GM19099 (cell line): Measurements from ENCODE around the gene EPHA8.

Experiments used
- POLR2A ChIP-seq: IDR thresholded peaks from 3 replicates; pipeline ENCODE4 v1.6.1; 2011; ENCODE audit warnings: low read depth; ENCODE audit not compliant: insufficient read length; ENCODE audit errors: extremely low read depth

The EPHA8 gene

DNA sequence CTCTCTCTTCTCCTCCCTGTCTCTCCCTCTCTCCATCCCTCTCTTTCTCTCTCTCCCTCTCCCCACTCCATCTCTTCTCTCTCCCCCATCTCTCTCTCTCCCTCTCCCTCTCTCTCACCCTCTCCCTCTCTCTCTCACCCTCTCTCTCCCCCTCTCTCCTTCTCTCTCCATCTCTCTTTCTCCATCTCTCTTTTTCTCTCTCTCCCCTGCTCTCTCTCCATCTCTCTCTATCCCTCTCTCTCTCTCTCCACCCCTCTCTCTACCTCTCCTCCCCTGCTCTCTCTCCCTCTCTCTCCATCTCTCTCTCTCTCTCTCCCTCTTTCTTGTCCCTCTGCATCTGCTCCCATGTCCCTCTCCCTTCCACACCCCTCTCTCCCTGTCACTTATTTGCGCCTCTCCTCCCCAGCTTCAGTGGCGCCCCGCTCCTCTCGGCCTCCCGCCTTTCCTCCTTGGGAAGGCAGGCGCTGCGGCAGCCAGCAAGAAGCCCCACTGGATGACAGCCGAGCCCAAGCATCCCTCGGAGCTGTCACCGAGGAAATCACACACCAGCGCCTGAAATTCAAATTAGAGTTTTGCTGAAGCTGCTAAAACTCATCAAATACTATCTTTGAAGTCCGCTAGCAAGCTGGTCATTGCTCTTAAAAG, 15.3 kb upstream of the EPHA8 start:
- TF ChIP-seq POLR2A = no peak

DNA sequence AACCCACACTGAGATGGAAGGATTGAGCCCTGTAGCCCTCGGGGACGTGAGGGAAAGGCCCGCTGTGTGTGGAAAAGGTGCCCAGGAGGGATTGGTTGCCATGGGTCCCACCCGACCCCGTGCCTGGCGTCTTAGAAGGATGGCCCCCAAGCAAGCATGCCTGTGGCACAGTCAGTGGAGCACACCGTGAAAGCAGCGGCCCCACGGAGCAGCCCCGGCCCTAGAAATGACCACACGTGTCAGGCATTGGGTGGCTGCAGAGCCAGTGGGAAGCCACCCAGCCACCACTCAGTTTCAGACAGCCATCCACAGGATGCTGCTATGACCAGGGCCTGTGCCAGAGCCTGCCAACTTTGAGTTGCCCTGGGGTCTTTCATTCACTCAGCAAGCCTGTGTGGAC, 13.3 kb upstream of the EPHA8 start:
- TF ChIP-seq POLR2A = no peak

DNA sequence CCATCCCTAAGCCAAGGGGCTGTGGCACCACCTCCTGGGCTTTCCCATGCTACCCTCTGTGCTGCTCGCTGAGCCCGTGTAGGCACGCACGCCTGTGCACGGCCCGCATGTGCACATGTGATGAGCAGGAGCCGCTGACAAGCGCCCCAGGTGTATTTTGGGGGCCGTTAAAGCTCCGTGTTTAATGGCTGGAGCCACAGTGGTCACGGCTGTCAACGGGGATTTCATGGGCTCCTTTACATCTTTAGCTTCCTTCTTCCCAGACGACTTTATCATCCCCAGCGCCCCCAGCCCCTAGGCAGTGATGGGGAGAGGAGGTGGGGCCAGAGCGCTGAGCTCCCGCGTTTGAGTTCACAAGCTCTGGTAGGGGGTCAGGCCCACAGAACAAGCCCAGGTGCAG, 11.7 kb upstream of the EPHA8 start:
- no peak for TF ChIP-seq POLR2A

DNA sequence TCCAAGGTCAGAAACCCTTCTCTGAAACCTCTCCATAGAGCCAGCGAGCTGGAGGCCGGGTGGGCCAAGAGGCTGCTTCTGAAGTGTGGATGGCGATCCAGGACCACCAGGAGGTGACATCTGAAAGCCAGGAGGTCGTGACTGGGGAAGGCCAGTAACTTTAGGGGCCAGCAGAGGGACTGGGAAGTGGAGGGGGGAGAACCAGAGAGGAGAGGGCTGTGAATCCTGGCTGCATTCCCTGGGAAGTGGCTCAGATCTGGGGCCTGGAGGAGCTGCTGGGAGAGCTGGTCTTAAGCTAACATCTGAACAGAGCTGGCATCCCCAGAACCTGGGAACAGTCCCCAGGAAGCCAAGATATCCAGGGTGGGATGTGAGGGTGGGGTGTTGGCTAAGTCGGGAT, 11.3 kb upstream of the EPHA8 start:
- no peak for TF ChIP-seq POLR2A

DNA sequence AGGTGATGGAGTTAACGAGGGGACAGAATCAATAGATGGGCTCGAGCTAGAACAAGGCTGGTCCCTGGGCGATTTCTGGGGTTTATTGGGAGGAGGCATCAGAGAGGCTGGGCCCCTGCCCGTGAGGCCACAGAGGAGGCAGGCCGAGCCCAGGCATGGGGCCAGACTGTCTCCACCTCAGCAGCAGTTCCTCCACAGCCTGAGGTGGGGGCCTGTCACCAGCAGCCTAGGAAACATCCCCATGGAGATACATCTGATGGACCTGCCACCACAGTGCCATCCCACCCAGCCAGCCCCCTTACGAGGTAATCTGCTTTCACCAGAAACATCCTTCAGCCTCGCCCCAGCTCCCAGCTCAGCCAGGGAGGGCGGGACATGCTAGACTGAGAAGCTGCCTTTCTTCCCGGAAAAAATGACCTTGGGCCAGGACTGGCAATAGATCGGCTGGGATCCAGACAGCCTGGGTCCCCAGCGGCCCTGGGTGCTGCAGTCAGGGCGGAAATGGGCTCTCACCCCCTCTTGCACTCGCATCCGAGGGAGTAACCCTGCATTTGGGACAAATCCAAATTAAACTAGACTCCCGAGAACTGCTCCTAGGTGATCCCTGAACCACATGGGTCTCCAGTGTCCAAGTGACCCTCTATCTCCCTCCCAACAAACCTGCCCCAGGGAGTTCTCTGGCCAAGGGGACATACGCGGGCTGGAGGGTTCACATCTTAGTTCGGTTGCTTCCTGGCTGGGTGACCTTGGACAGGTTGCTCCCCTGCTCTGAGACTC, 10.0 kb upstream of the EPHA8 start:
- TF ChIP-seq POLR2A = no peak

DNA sequence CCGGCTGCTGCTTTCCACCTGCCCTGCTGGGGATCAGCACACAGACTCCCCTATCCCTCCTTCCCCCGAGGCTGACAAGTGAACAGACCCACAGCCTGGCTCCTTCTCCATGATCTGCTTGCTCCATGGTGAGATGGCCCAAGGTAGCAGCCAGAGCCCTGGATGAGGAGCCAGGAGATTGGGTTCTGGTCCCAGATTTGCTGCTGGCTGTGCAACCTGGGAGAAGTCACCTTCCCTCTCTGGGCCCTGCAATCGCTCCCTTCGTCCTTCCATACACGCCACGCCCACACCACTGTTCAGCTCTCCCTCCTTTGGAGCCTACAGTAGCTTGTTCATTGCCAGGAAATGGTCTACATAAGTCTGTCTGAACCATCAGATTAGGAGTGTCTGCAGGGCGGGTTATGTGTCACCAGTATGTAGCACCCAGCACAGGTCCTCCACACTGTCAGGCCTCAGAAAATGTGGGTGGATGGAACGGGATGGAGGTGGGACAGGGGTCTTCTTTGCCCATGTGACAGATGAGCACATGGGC, 9.2 kb upstream of the EPHA8 start:
- TF ChIP-seq POLR2A = no peak

DNA sequence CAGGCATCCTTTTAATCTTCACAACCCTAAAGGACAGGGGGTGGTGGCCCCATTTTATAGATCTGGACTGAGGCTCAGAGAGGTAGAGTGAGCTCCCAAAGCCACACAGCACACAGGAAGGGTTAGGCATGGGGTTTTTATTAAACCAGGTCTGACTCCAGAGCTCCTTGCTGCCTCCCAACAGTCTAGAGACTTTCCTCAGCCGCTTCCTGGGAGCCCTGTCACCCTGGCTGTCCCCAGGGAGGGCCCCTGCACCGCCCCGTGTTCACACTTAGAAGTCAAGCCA, 8.0 kb upstream of the EPHA8 start:
- no peak for TF ChIP-seq POLR2A

DNA sequence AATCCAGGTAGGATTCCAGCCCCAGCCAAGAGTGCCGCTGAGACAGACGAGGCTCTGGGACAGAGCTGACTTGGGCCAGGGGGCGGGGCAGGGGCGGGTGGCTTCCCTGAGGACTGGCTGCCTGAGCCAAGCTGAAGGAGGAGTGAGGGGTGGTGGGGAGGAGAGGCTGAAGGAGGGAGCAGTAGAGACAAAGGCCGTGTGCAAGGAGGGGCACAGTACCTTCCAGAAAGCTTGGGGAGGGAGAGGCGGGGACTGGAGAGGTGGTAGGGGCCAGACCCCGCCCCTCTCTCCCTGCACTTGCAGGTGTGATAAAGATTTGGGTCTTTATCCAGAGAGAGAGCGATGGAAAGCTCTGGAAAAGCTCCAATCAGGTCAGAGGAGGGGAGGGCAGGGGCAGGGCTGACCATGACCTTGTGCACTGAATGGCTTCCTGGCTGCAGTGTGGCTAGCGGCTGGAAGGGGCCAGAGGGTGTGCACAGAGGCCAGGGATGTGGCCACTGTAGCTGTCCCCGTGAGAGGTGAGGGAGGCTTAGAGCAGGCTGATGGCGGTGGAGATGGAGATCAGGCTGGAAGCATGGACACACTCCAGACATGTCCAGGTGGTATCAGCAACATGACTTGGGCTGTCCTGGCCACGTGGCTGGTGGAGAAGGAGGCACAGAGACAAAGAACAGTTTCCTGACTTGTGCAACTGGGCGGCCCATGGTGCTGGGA, 6.7 kb upstream of the EPHA8 start:
- TF ChIP-seq POLR2A = no peak

DNA sequence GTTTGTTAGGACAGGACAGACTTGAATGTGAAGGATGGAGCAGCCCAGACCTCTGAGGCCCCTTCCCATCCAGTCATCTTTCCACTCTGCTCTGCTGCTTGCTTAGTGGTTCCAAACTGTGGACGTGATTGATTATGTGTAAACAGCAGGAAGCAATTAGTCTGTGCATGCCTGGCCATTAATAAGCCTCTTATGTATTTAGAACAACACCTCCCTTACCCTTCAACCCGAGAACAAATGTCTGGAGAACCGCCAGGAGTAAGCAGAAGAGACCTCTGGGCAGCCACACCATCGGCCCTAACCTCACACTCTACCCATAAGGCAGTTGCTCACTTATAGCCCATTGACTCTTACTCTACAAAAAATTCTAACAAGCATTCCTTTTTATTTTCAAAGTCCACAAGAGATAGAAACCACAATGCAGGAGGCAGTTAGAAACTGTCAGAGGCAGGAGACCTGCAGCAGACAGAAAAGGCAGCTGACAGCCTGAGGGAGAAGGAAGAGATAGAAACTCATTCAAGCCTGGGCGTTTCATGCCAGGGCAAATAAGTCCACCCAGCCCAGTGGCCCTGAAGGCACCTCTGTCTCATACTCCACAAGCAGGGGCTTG, 5.8 kb upstream of the EPHA8 start:
- no peak for TF ChIP-seq POLR2A

DNA sequence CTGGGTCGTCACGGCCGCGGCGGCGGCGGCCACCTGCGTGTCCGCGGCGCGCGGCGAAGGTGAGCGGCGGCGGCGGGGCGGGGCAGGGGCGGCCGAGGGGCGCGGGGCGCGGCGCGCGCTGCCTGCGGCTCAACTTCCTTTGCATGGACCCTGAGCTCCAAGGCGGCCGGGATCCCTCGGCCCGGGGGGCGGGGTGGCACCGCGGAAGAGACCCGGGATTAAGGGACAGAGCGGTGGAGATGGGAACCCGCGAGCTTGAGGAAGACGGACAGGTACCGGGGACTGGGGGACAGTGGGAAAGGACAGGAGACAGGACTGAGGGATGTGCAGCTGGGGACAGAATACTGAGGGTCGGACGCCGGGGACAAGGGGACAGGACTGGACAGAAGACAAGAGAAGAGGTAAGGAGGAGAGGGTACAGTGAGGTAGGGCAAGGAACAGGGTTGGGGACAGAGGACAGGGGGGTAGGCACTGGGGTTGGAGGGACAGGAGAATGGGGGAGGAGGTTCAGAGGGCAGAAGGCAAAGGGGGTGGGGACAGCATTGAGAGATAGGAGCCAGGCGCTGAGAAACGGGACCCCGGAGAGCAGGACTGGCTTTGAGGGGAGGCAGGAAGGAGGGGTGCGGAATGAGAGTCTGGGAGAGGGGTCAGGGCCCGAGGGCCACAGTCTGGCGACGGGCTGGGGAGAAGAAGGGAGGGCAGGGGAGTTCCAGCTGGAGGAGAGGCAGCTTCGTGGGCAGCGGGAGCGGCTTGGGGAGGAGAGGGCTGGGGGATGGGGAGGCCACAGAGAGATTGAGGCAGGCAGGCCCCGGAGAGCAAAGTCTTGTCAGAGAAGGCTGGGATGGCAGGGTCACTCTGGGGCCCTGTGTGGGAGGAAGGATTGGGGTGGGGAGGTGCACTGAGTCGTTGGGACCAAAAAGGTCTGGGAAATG, 648 bp downstream of the EPHA8 start:
- no peak for TF ChIP-seq POLR2A

DNA sequence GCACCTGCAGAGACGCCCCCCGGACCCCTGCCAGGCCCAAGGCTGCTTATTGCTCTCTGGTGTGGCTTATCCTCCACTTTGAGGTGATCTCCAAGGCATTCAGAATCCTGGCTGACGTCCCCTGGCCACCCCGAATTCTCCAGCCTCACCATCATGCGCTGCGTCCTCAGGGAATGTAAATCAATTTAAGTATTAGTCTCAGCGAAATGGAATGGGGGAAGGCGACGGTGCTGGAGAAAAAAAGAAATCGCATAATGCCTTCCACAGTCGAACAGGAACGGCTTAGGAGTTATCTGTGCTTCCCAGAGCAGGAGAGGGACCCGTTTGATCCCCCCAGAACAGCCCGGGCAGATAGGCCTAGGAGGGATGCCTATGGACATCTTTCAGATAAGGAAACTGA, 2.9 kb downstream of the EPHA8 start:
- TF ChIP-seq POLR2A = no peak

DNA sequence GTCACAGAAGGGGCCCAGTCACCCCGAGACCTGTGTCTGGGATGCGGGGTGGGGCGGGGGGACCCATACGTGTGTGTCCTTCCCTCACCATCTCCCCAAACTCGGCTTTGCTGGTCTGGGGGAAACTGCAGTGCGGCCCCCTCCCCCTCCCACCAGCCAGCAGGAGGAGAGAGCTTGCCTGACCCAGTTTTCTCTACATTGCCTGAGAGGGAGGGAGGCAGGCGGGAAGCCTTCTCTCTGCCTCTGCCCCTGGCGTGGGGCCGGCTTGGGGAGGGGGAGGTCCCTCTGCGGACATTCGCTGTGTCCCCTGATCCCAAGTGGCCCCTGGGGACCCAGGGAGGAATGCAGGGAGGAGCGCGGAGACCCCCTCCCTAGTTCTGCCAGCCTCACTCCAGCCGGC, 3.9 kb downstream of the EPHA8 start:
- TF ChIP-seq POLR2A = no peak

DNA sequence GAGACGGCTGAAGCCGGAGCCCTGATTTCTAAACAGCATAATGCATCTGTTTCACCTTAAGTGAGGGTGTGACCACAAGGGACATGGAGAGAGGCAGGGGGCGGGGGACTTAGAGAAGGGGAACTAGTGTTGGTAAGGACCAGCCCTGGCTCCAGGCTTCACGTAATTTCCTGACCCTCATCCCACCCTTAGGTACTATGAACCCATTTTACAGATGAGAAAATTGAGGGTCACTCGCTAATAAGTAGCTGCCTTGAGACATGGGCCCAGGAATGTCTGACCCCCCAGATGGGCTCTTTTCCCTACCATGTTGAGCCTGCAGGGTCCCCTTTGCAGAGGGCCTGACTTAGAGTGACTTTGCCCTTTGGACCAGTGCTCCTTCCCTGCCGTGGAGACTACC, 4.7 kb downstream of the EPHA8 start:
- no peak for TF ChIP-seq POLR2A

DNA sequence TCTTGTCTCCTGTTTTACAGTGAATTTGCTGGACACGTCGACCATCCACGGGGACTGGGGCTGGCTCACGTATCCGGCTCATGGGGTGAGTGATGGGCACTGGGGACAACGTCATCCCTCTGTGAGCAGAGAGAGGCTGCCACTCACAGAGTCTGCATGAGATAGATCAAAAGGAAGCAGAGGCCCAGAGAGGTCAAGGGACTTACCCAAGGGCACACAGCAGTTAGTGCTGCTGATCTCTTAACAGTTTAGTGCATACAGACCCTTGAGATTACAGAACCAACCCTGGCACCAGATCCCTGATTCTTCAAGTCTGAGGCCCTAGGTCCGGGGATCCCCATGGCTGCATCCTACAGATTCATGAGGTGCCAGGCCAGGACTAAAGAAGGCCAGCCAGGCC, 6.0 kb downstream of the EPHA8 start:
- TF ChIP-seq POLR2A = no peak
